NCI-H2196 (cell line): ENCODE results near the gene NUDT4.
"Not testable (repeated sequence)": the region's sequence is repeated elsewhere in the genome, so short reads cannot be mapped to it uniquely, and the experiment has no call there.

ENCODE experiments used
- DNase-seq: peaks from one replicate; lab custom pipeline; 2025; ENCODE audit not compliant: unreplicated experiment; lab: John Stamatoyannopoulos, UW

Gene NUDT4

GRCh38 chr12:93393425-93393824 lies 15.7 kb downstream of the NUDT4 start:
- DNase-seq = no peak

DNA sequence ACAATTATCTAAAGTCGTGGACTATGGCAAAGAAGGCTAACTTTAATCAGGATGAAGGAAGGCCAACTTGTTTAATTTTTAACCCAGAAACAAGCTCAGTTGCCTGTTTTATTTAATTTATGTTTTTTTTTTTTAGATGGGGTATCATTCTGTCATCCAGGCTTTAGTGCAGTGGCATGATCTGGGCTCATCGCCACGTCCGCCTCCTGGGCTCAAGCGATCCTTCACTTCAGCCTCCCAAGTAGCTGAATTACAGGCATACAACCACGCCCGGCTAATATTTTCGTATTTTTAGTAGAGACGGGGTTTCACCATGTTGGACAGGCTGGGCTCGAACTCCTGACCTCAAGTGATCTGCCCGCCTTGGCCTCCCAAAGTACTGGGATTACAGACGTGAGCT lies 19.7 kb downstream of the NUDT4 start:
- DNase-seq = no peak

- not testable (repeated sequence) for DNase-seq
Observed at GRCh38 chr12:93399183-93399863, 21.6 kb downstream of the NUDT4 start.

- no peak for DNase-seq
Observed at GRCh38 chr12:93402333-93403311, 24.9 kb downstream of the NUDT4 start.

DNA sequence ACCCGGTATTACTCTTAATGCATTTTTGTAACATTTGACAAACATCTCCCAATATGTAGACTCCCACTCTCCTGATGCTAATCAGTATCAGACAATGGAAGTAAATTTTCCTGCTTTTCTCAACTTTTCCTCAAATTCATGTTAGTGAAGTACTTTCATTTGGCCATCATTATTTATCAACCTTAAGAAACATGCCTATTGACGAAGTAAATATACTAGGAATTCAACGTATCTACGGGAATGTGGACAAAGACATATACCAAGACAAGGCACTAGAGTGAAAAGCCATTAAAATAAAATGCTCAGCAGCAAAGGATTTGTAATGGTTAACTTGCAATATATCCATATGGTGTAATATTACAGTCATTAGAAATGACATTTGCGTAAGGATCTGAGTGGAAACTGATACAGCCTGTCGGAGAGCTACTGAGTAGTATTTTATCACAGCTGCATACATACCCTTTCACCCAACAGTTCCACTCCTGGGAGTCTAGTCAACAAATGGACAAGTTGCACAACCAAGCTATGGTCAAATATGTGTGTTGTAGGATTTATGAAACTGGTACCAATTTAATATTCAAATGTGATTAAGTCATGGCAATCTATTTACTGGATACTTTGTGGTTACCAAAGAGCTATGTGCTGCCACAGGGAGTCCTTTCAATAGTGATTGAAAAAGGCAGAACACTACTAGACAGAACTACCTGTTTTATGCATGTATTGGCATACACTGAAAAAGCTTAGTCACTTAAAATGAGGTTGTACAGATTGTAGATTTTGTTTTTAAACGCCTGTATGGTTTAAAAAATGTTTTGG lies 26.5 kb downstream of the NUDT4 start:
- DNase-seq = peak; percentile 23

- no peak for DNase-seq
Observed at GRCh38 chr12:93404961-93405849, 27.5 kb downstream of the NUDT4 start.

GRCh38 chr12:93407054-93407962 lies 29.6 kb downstream of the NUDT4 start:
- DNase-seq = no peak

- DNase-seq = no peak
Observed at GRCh38 chr12:93407963-93408283, 30.2 kb downstream of the NUDT4 start.

DNA sequence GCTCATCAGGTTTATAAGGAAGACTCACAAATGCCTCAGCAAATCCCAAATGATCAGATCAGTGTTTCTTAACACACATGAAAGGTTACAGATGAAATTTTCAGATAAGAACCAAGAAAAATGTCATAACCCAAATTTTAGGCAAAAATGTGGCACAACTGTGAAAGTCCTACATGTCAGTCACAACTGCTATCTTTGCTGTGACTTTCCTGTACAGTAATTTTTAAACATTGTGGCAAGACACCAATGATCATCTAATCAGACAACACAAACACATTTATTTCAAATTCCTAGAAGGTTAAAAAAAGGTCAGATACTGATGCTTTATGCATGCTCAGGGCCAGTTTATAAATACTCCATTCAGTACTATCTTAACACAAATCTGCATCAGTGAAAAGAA lies 31.1 kb downstream of the NUDT4 start:
- no peak for DNase-seq

DNA sequence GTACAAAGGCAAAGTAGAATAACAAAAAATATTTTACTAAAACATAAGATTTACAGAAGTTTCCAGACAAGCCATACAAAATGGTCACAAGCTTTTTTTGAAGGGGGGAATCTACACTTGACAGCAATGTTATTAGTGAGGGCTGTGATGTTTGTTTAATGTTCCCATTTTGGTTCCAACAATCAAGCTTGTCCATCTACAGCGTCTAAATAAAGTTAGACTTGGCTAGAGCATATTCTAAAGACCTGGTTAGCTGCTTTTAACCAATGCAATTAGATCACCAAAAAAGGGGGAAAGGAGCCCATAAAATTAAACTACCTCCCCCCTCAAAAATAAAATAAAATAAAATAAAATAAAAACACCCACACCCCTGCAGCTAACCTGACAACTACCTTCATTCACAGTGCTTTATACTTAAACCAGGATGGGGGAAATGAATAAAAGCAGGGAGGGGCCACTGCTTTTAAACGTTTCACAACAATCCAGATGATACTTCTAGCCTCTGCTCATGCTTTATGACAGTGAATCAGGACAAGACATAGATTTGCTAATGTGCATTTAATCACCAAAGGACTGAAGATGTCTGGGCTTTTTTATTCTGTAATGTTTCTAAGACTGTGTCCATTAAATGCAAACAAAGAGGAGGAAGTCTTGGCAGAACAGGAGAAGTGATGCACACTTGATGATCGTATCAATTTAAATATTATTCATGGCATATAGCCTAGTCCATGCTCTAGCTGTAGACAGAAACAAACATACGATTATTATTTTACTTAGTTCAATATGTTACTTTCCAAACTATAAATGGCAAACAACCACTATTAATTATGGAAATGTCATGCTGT lies 31.8 kb downstream of the NUDT4 start:
- DNase-seq = not testable (repeated sequence)

DNA sequence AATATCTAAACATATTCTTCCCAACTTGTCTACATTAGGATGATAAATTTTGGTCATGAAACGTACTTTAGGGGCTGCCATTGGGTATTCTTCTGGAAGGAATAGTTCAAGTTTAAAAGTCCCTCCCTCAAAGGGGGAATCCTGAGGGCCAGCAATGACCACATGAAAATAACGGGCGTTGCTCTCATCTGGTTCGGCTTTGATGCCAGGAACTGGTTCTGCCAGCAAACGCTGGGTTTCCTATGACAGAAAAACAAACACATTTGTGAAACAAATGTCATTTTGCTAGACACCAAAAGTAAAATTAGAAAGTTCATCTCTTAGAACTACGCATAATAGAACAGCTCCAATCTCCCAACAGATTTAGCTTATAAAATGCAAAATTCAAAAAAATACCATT lies 33.3 kb downstream of the NUDT4 start:
- DNase-seq = peak; percentile 9

DNA sequence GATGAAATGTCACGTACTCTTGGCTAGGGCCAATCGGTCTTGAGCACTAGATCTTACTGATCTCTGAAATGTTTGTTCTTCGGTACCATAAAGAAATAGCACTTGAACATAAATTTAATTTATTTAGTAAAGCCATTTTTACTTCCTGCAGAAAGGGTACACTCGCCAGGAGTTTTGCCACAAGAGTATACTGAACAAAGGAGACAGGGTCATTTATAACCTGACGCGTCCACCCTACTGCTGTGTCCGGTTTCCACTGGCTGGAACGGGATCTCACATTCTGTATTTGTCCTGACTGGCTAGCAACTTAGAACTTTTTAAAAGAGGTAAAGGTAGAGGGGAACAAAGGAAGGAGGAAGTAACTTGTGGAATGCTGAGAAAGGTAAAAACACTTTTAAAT lies 34.7 kb downstream of the NUDT4 start:
- DNase-seq = not testable (repeated sequence)

- no peak for DNase-seq
Observed at GRCh38 chr12:93413064-93413463, 35.3 kb downstream of the NUDT4 start.

GRCh38 chr12:93415723-93416464 lies 38.2 kb downstream of the NUDT4 start:
- no peak for DNase-seq

GRCh38 chr12:93417967-93418480 lies 40.3 kb downstream of the NUDT4 start:
- DNase-seq = no peak

- DNase-seq = peak; percentile 45
Observed at GRCh38 chr12:93419388-93420034, 41.8 kb downstream of the NUDT4 start.

GRCh38 chr12:93422050-93422449 lies 44.3 kb downstream of the NUDT4 start:
- DNase-seq = no peak
